ENCODE data around the gene ZNF90.
"Not testable (repeated sequence)": the region's sequence is repeated elsewhere in the genome, so short reads cannot be mapped to it uniquely, and the experiment has no call there.

The ZNF90 gene

GRCh38 chr19:20060282-20060681, 17.5 kb upstream of the ZNF90 start:
- H3K9ac ChIP-seq (ENCODE audit: low read length in 5 of 5), result no peak overlapping the region
- H3K9me3 ChIP-seq (ENCODE audit: control insufficient read depth in 5 of 5, low read length in 5 of 5), result no peaks in the 10 kb centered on the region

GRCh38 chr19:20066861-20067260, 10.9 kb upstream of the ZNF90 start:
- H3K36me3 ChIP-seq (ENCODE audit: control insufficient read depth in 5 of 5, insufficient read depth in 5 of 5, low read length in 5 of 5), result no peaks in the 10 kb centered on the region
- no peaks in the 10 kb centered on the region for H3K4me1 ChIP-seq (ENCODE audit: control insufficient read depth in 5 of 5, insufficient read depth in 5 of 5, low read length in 5 of 5)
- H3K4me3 ChIP-seq (ENCODE audit: low read depth in 1 of 5, low read length in 5 of 5), result no peak overlapping the region
- no peak overlapping the region for H3K9ac ChIP-seq (ENCODE audit: low read length in 5 of 5)
- H3K9me3 ChIP-seq (ENCODE audit: control insufficient read depth in 5 of 5, low read length in 5 of 5), result peaks cover 0 to 8% (median 0%) of the 10 kb centered on the region in 5 donors
- peaks cover 0 to 10% (median 0%) of the 10 kb centered on the region in 5 donors for H3K27me3 ChIP-seq (ENCODE audit: control insufficient read depth in 5 of 5, insufficient read depth in 4 of 5, low read length in 5 of 5)
- H3K27ac ChIP-seq (ENCODE audit: low read depth, low read length), result no peak overlapping the region

More at GRCh38 chr19:20060282-20060681, 17.5 kb upstream of the ZNF90 start:
- H3K4me1 ChIP-seq (ENCODE audit: control insufficient read depth in 5 of 5, insufficient read depth in 5 of 5, low read length in 5 of 5), result no peaks in the 10 kb centered on the region
- H3K4me3 ChIP-seq (ENCODE audit: low read depth in 1 of 5, low read length in 5 of 5), result no peak overlapping the region
- H3K27ac ChIP-seq (ENCODE audit: low read depth, low read length), result no peak overlapping the region
- no peaks in the 10 kb centered on the region for H3K27me3 ChIP-seq (ENCODE audit: control insufficient read depth in 5 of 5, insufficient read depth in 4 of 5, low read length in 5 of 5)
- H3K36me3 ChIP-seq (ENCODE audit: control insufficient read depth in 5 of 5, insufficient read depth in 5 of 5, low read length in 5 of 5), result no peaks in the 10 kb centered on the region

- Histone ChIP-seq H3K27ac (ENCODE audit: low read depth, low read length) (no peak overlapping the region), H3K4me3 (ENCODE audit: low read depth in 1 of 5, low read length in 5 of 5) (no peak overlapping the region), H3K27me3 (ENCODE audit: control insufficient read depth in 5 of 5, insufficient read depth in 4 of 5, low read length in 5 of 5) (peaks cover 0 to 10% (median 0%) of the 10 kb centered on the region in 5 donors), H3K9me3 (ENCODE audit: control insufficient read depth in 5 of 5, low read length in 5 of 5) (peaks cover 0 to 8% (median 0%) of the 10 kb centered on the region in 5 donors), H3K9ac (ENCODE audit: low read length in 5 of 5) (no peak overlapping the region), H3K36me3 (ENCODE audit: control insufficient read depth in 5 of 5, insufficient read depth in 5 of 5, low read length in 5 of 5) (no peaks in the 10 kb centered on the region), H3K4me1 (ENCODE audit: control insufficient read depth in 5 of 5, insufficient read depth in 5 of 5, low read length in 5 of 5) (no peaks in the 10 kb centered on the region)
These were observed 9.9 kb upstream of the ZNF90 start for GRCh38 chr19:20067943-20068342.

GRCh38 chr19:20068559-20068958, 9.2 kb upstream of the ZNF90 start:
- H3K9me3 ChIP-seq (ENCODE audit: control insufficient read depth in 5 of 5, low read length in 5 of 5); H3K36me3 ChIP-seq (ENCODE audit: control insufficient read depth in 5 of 5, insufficient read depth in 5 of 5, low read length in 5 of 5); H3K27me3 ChIP-seq (ENCODE audit: control insufficient read depth in 5 of 5, insufficient read depth in 4 of 5, low read length in 5 of 5); H3K9ac ChIP-seq (ENCODE audit: low read length in 5 of 5); H3K4me3 ChIP-seq (ENCODE audit: low read depth in 1 of 5, low read length in 5 of 5); H3K27ac ChIP-seq (ENCODE audit: low read depth, low read length); H3K4me1 ChIP-seq (ENCODE audit: control insufficient read depth in 5 of 5, insufficient read depth in 5 of 5, low read length in 5 of 5): not testable (repeated sequence)

- Histone ChIP-seq H3K27me3 (ENCODE audit: control insufficient read depth in 5 of 5, insufficient read depth in 4 of 5, low read length in 5 of 5) (peaks cover 0 to 10% (median 0%) of the 10 kb centered on the region in 5 donors), H3K4me3 (ENCODE audit: low read depth in 1 of 5, low read length in 5 of 5) (no peak overlapping the region), H3K36me3 (ENCODE audit: control insufficient read depth in 5 of 5, insufficient read depth in 5 of 5, low read length in 5 of 5) (no peaks in the 10 kb centered on the region), H3K9me3 (ENCODE audit: control insufficient read depth in 5 of 5, low read length in 5 of 5) (peaks cover 0 to 8% (median 0%) of the 10 kb centered on the region in 5 donors), H3K4me1 (ENCODE audit: control insufficient read depth in 5 of 5, insufficient read depth in 5 of 5, low read length in 5 of 5) (no peaks in the 10 kb centered on the region), H3K27ac (ENCODE audit: low read depth, low read length) (no peak overlapping the region), H3K9ac (ENCODE audit: low read length in 5 of 5) (no peak overlapping the region)
These were observed 7.1 kb upstream of the ZNF90 start for GRCh38 chr19:20070691-20071090.

GRCh38 chr19:20072936-20073335, 4.9 kb upstream of the ZNF90 start:
- H3K4me1 ChIP-seq (ENCODE audit: control insufficient read depth in 5 of 5, insufficient read depth in 5 of 5, low read length in 5 of 5), result peaks cover 0 to 5% (median 1%) of the 10 kb centered on the region in 5 donors
- no peak overlapping the region for H3K27ac ChIP-seq (ENCODE audit: low read depth, low read length)
- peaks cover 0 to 4% (median 0%) of the 10 kb centered on the region in 5 donors for H3K9me3 ChIP-seq (ENCODE audit: control insufficient read depth in 5 of 5, low read length in 5 of 5)
- peaks cover 0 to 3% (median 0%) of the 10 kb centered on the region in 5 donors for H3K27me3 ChIP-seq (ENCODE audit: control insufficient read depth in 5 of 5, insufficient read depth in 4 of 5, low read length in 5 of 5)
- H3K4me3 ChIP-seq (ENCODE audit: low read depth in 1 of 5, low read length in 5 of 5), result no peak overlapping the region
- no peaks in the 10 kb centered on the region for H3K36me3 ChIP-seq (ENCODE audit: control insufficient read depth in 5 of 5, insufficient read depth in 5 of 5, low read length in 5 of 5)
- no peak overlapping the region for H3K9ac ChIP-seq (ENCODE audit: low read length in 5 of 5)

- Histone ChIP-seq H3K9me3 (ENCODE audit: control insufficient read depth in 5 of 5, low read length in 5 of 5) (peaks cover 0 to 4% (median 0%) of the 10 kb centered on the region in 5 donors), H3K36me3 (ENCODE audit: control insufficient read depth in 5 of 5, insufficient read depth in 5 of 5, low read length in 5 of 5) (no peaks in the 10 kb centered on the region), H3K27ac (ENCODE audit: low read depth, low read length) (no peak overlapping the region), H3K9ac (ENCODE audit: low read length in 5 of 5) (peak overlapping the region in 3 of 5 donors; percentile 0 to 73 (median 56)), H3K27me3 (ENCODE audit: control insufficient read depth in 5 of 5, insufficient read depth in 4 of 5, low read length in 5 of 5) (no peaks in the 10 kb centered on the region), H3K4me3 (ENCODE audit: low read depth in 1 of 5, low read length in 5 of 5) (peak overlapping the region; percentile 63 to 80 (median 79)), H3K4me1 (ENCODE audit: control insufficient read depth in 5 of 5, insufficient read depth in 5 of 5, low read length in 5 of 5) (peaks cover 0 to 18% (median 15%) of the 10 kb centered on the region in 5 donors)
These were observed 806 bp downstream of the ZNF90 start for GRCh38 chr19:20078581-20079031.

- peaks cover 0 to 4% (median 0%) of the 10 kb centered on the region in 5 donors for H3K9me3 ChIP-seq (ENCODE audit: control insufficient read depth in 5 of 5, low read length in 5 of 5)
- H3K9ac ChIP-seq (ENCODE audit: low read length in 5 of 5), result no peak overlapping the region
- H3K27me3 ChIP-seq (ENCODE audit: control insufficient read depth in 5 of 5, insufficient read depth in 4 of 5, low read length in 5 of 5), result no peaks in the 10 kb centered on the region
- H3K4me3 ChIP-seq (ENCODE audit: low read depth in 1 of 5, low read length in 5 of 5), result no peak overlapping the region
- no peaks in the 10 kb centered on the region for H3K36me3 ChIP-seq (ENCODE audit: control insufficient read depth in 5 of 5, insufficient read depth in 5 of 5, low read length in 5 of 5)
- H3K4me1 ChIP-seq (ENCODE audit: control insufficient read depth in 5 of 5, insufficient read depth in 5 of 5, low read length in 5 of 5), result peaks cover 0 to 18% (median 15%) of the 10 kb centered on the region in 5 donors
- no peak overlapping the region for H3K27ac ChIP-seq (ENCODE audit: low read depth, low read length)
These were observed 1.7 kb downstream of the ZNF90 start for GRCh38 chr19:20079476-20079875.

GRCh38 chr19:20080656-20081055, 2.9 kb downstream of the ZNF90 start:
- Histone ChIP-seq H3K9me3 (ENCODE audit: control insufficient read depth in 5 of 5, low read length in 5 of 5) (peaks cover 0 to 4% (median 0%) of the 10 kb centered on the region in 5 donors), H3K9ac (ENCODE audit: low read length in 5 of 5) (no peak overlapping the region), H3K4me1 (ENCODE audit: control insufficient read depth in 5 of 5, insufficient read depth in 5 of 5, low read length in 5 of 5) (peaks cover 0 to 18% (median 15%) of the 10 kb centered on the region in 5 donors)

GRCh38 chr19:20082232-20082833, 4.5 kb downstream of the ZNF90 start:
- peaks cover 0 to 18% (median 15%) of the 10 kb centered on the region in 5 donors for H3K4me1 ChIP-seq (ENCODE audit: control insufficient read depth in 5 of 5, insufficient read depth in 5 of 5, low read length in 5 of 5)
- H3K27ac ChIP-seq (ENCODE audit: low read depth, low read length); H3K9ac ChIP-seq (ENCODE audit: low read length in 5 of 5); H3K27me3 ChIP-seq (ENCODE audit: control insufficient read depth in 5 of 5, insufficient read depth in 4 of 5, low read length in 5 of 5); H3K4me3 ChIP-seq (ENCODE audit: low read depth in 1 of 5, low read length in 5 of 5); H3K36me3 ChIP-seq (ENCODE audit: control insufficient read depth in 5 of 5, insufficient read depth in 5 of 5, low read length in 5 of 5); H3K9me3 ChIP-seq (ENCODE audit: control insufficient read depth in 5 of 5, low read length in 5 of 5): not testable (repeated sequence)

More at GRCh38 chr19:20080656-20081055, 2.9 kb downstream of the ZNF90 start:
- no peak overlapping the region for H3K27ac ChIP-seq (ENCODE audit: low read depth, low read length)
- no peaks in the 10 kb centered on the region for H3K27me3 ChIP-seq (ENCODE audit: control insufficient read depth in 5 of 5, insufficient read depth in 4 of 5, low read length in 5 of 5)
- no peaks in the 10 kb centered on the region for H3K36me3 ChIP-seq (ENCODE audit: control insufficient read depth in 5 of 5, insufficient read depth in 5 of 5, low read length in 5 of 5)
- no peak overlapping the region for H3K4me3 ChIP-seq (ENCODE audit: low read depth in 1 of 5, low read length in 5 of 5)

All from subcutaneous abdominal adipose tissue (tissue), 5 donors.